ENCODE results near the gene ARMC7.
"Not testable (repeated sequence)": the region's sequence is repeated elsewhere in the genome, so short reads cannot be mapped to it uniquely, and the experiment has no call there.

The ARMC7 gene

GRCh38 chr17:75155191-75155601, 45.4 kb downstream of the ARMC7 start:
- DNase-seq, result peak; percentile 23

- DNase-seq, result not testable (repeated sequence)
Observed at GRCh38 chr17:75158480-75158879, 48.7 kb downstream of the ARMC7 start.

- no peak for DNase-seq
Observed at GRCh38 chr17:75159196-75160031, 49.6 kb downstream of the ARMC7 start.

GRCh38 chr17:75160211-75160610, 50.4 kb downstream of the ARMC7 start:
- no peak for DNase-seq

- DNase-seq, result no peak
Observed at GRCh38 chr17:75163074-75163473, 53.3 kb downstream of the ARMC7 start.

- not testable (repeated sequence) for DNase-seq
Observed at GRCh38 chr17:75164606-75165005, 54.8 kb downstream of the ARMC7 start.

GRCh38 chr17:75168998-75169397, 59.2 kb downstream of the ARMC7 start:
- no peak for DNase-seq

GRCh38 chr17:75173526-75173925, 63.8 kb downstream of the ARMC7 start:
- no peak for DNase-seq

GRCh38 chr17:75174996-75175395, 65.2 kb downstream of the ARMC7 start:
- DNase-seq, result no peak

GRCh38 chr17:75176625-75177024, 66.9 kb downstream of the ARMC7 start:
- DNase-seq, result no peak

- DNase-seq, result no peak
Observed at GRCh38 chr17:75178453-75178852, 68.7 kb downstream of the ARMC7 start.

Data from NCI-H2171 treated with DMSO at 0.1 percent for 48 hours (cell line).